GM12878 (cell line): ENCODE measurements around the gene TRAF2. TPM values are rescaled to one million over a fixed set of nuclear protein-coding genes. Genes with fewer than 3 reads are reported as not detected.

Experiments
- EGR1 ChIP-seq, 2 experiments: IDR thresholded peaks; 1 replicate in 1 of 2; 2 replicates in 1 of 2; pipeline ENCODE4 v1.6.1; 2011 to 2012; ENCODE audit warnings: low read depth in 2 of 2, low read length in 2 of 2, borderline replicate concordance in 1 of 2, mild to moderate bottlenecking in 1 of 2, moderate library complexity in 1 of 2
- HCFC1 ChIP-seq: fragments of 150-350 bp; IDR thresholded peaks from 2 replicates; pipeline ENCODE4 v1.6.1; 2014; ENCODE audit warnings: low read length
- IKZF1 ChIP-seq: fragments of 450-650 bp; conservative IDR thresholded peaks from 2 replicates; pipeline ENCODE4 v1.6.1; 2017; ENCODE audit warnings: antibody characterized with exemption, mild to moderate bottlenecking
- POU2F2 ChIP-seq: IDR thresholded peaks from 3 replicates; pipeline ENCODE4 v1.6.1; 2011; ENCODE audit warnings: low read depth, mild to moderate bottlenecking, low read length, borderline replicate concordance
- polyA plus RNA-seq, 11 experiments: library from polyadenylated mRNA; depleted of rRNA in 4 of 11; unstranded in 6 of 11; stranded (reverse) in 5 of 11; fragments of >200 nt; fragmentation: Nextera tagmentation in 4 of 11; fragmentation: Illumina TruSeq in 1 of 11; extraction: Ambion mirVana in 4 of 11; extraction: Trizol in 1 of 11; gene quantifications; 1 replicate in 1 of 11; 2 replicates in 10 of 11; pipeline versions ENCODE4 v1.2.1 to v1.2.3, GENCODE V29; 2011 to 2016; ENCODE audit warnings: inconsistent platforms in 2 of 11, missing spikeins in 2 of 11, low read depth in 1 of 11
- total RNA-seq, 4 experiments: library from RNA; depleted of rRNA in 3 of 4; stranded (reverse); fragments of >200 nt in 3 of 4; fragmentation: Illumina TruSeq in 1 of 4; extraction: Trizol in 1 of 4; gene quantifications; 2 replicates each; pipeline versions ENCODE4 v1.2.1 to v1.2.3, GENCODE V29; 2013 to 2021
- TF ChIP-seq, protein P1 (sequence below): fragments of 450-650 bp; IDR thresholded peaks from 2 replicates; pipeline ENCODE4 v1.6.1; 2017; ENCODE audit warnings: mild to moderate bottlenecking
- TF ChIP-seq, protein P2 (sequence below): fragments of 450-650 bp; IDR thresholded peaks from 2 replicates; pipeline ENCODE4 v1.6.1; 2017; ENCODE audit warnings: mild to moderate bottlenecking, moderate library complexity

Gene TRAF2
- total and polyA plus RNA-seq, 10 of the 15 experiments (the other 5 are each of a cell fraction or from before 2014, with no cell fraction given) = 0.34 to 39.5 (median 18.7) TPM

DNA sequence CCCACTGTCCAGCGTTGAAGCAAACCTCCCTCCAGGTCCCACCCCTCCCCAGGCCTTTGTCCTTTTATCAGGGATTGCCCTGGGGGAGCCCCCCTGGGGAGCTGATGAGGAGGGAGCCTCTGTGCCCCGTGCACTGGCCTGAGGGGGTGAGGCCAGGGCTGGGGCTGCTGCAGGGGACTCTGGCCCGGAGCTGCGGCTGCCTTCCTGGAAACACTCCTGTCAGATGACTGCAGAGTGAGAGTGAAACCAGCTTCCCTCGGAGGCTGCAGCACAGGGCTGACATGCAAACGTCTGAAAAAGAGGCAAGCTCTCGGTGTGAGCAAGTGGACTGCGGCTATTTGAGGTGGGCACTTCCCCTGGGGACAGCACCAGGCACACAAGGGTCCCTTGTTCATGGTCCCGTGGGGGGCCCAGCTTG lies 4.6 kb upstream of the TRAF2 start (continued):
- TF ChIP-seq, protein P1, sequence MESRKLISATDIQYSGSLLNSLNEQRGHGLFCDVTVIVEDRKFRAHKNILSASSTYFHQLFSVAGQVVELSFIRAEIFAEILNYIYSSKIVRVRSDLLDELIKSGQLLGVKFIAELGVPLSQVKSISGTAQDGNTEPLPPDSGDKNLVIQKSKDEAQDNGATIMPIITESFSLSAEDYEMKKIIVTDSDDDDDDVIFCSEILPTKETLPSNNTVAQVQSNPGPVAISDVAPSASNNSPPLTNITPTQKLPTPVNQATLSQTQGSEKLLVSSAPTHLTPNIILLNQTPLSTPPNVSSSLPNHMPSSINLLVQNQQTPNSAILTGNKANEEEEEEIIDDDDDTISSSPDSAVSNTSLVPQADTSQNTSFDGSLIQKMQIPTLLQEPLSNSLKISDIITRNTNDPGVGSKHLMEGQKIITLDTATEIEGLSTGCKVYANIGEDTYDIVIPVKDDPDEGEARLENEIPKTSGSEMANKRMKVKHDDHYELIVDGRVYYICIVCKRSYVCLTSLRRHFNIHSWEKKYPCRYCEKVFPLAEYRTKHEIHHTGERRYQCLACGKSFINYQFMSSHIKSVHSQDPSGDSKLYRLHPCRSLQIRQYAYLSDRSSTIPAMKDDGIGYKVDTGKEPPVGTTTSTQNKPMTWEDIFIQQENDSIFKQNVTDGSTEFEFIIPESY = no peak
- TF ChIP-seq POU2F2 (peak; percentile 60; the same call in 1 of the 3 replicates), HCFC1 (no peak), EGR1 (IDR thresholded peaks at IDR 0.05; ENCODE audit: borderline replicate concordance in 1 of 2, low read depth in 2 of 2, low read length in 2 of 2) (no peak), IKZF1 (peak; percentile 73)
- TF ChIP-seq, protein P2, sequence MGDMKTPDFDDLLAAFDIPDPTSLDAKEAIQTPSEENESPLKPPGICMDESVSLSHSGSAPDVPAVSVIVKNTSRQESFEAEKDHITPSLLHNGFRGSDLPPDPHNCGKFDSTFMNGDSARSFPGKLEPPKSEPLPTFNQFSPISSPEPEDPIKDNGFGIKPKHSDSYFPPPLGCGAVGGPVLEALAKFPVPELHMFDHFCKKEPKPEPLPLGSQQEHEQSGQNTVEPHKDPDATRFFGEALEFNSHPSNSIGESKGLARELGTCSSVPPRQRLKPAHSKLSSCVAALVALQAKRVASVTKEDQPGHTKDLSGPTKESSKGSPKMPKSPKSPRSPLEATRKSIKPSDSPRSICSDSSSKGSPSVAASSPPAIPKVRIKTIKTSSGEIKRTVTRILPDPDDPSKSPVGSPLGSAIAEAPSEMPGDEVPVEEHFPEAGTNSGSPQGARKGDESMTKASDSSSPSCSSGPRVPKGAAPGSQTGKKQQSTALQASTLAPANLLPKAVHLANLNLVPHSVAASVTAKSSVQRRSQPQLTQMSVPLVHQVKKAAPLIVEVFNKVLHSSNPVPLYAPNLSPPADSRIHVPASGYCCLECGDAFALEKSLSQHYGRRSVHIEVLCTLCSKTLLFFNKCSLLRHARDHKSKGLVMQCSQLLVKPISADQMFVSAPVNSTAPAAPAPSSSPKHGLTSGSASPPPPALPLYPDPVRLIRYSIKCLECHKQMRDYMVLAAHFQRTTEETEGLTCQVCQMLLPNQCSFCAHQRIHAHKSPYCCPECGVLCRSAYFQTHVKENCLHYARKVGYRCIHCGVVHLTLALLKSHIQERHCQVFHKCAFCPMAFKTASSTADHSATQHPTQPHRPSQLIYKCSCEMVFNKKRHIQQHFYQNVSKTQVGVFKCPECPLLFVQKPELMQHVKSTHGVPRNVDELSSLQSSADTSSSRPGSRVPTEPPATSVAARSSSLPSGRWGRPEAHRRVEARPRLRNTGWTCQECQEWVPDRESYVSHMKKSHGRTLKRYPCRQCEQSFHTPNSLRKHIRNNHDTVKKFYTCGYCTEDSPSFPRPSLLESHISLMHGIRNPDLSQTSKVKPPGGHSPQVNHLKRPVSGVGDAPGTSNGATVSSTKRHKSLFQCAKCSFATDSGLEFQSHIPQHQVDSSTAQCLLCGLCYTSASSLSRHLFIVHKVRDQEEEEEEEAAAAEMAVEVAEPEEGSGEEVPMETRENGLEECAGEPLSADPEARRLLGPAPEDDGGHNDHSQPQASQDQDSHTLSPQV = no peak
